Dedifferentiated amniotic fluid mesenchymal stem cell (primary cell): ENCODE data around the gene PDZD7.
"Not testable (repeated sequence)": the region's sequence is repeated elsewhere in the genome, so short reads cannot be mapped to it uniquely, and the experiment has no call there.

ENCODE experiments used
- DNase-seq: peaks from one replicate; pipeline ENCODE4 v3.0.0-alpha.2; 2016; ENCODE audit errors: extremely low spot score

The PDZD7 gene

GRCh38 chr10:100982916-100983830 lies 47.8 kb downstream of the PDZD7 start:
- DNase-seq = no peak

GRCh38 chr10:100981178-100981772 lies 49.7 kb downstream of the PDZD7 start:
- DNase-seq = no peak

- DNase-seq = no peak
Measured at GRCh38 chr10:100980711-100981110, 50.2 kb downstream of the PDZD7 start.

- no peak for DNase-seq
Measured at GRCh38 chr10:100980311-100980710, 50.6 kb downstream of the PDZD7 start.

- DNase-seq = no peak
Measured at GRCh38 chr10:100979791-100980272, 51.1 kb downstream of the PDZD7 start.

- DNase-seq = no peak
Measured at GRCh38 chr10:100978901-100979195, 52.1 kb downstream of the PDZD7 start.

GRCh38 chr10:100978121-100978900 lies 52.6 kb downstream of the PDZD7 start:
- no peak for DNase-seq

GRCh38 chr10:100977436-100977835 lies 53.5 kb downstream of the PDZD7 start:
- DNase-seq = no peak

- no peak for DNase-seq
Measured at GRCh38 chr10:100976906-100977305, 54.0 kb downstream of the PDZD7 start.

GRCh38 chr10:100975397-100975796 lies 55.5 kb downstream of the PDZD7 start:
- DNase-seq = not testable (repeated sequence)

- no peak for DNase-seq
Measured at GRCh38 chr10:100972904-100973535, 57.9 kb downstream of the PDZD7 start.

- DNase-seq = no peak
Measured at GRCh38 chr10:100972115-100972903, 58.6 kb downstream of the PDZD7 start.

GRCh38 chr10:100970914-100971811 lies 59.8 kb downstream of the PDZD7 start:
- no peak for DNase-seq

GRCh38 chr10:100970076-100970913 lies 60.6 kb downstream of the PDZD7 start:
- DNase-seq = no peak

- DNase-seq = no peak
Measured at GRCh38 chr10:100969187-100970075, 61.5 kb downstream of the PDZD7 start, which contains the start of gene SEMA4G. Gene SEMA4G, plus strand, starts transcription at chr10:100969504. Its CDS starts 3,409 bp downstream, at chr10:100972913.

- DNase-seq = no peak
Measured at GRCh38 chr10:100968863-100969186, 62.1 kb downstream of the PDZD7 start.

- DNase-seq = no peak
Measured at GRCh38 chr10:100968062-100968736, 62.7 kb downstream of the PDZD7 start.

GRCh38 chr10:100967332-100967731 lies 63.6 kb downstream of the PDZD7 start:
- DNase-seq = no peak
